Epithelial cell of esophagus (primary cell): ENCODE data around the gene COL18A1.
"Not testable (repeated sequence)": the region's sequence is repeated elsewhere in the genome, so short reads cannot be mapped to it uniquely, and the experiment has no call there.

Experiments
- DNase-seq: peaks from one replicate; pipeline ENCODE4 v3.0.0; 2010; ENCODE audit warnings: low read depth
- H3K4me3 ChIP-seq: 2 replicates; pipeline ENCODE4 v1.5.1; 2011; ENCODE audit warnings: mild to moderate bottlenecking, low read length, control low read depth
- CTCF ChIP-seq: IDR thresholded peaks from 2 replicates; pipeline ENCODE4 v1.5.1; 2011; ENCODE audit warnings: low read depth, mild to moderate bottlenecking, low read length, control low read depth, inconsistent platforms; ENCODE audit not compliant: insufficient read depth; ENCODE audit errors: missing control alignments

COL18A1 gene

GRCh38 chr21:45496968-45497845, 92.2 kb downstream of the COL18A1 start:
- H3K4me3 ChIP-seq, result no peak overlapping the region
- no peak for TF ChIP-seq CTCF
- DNase-seq, result no peak

- no peak for DNase-seq
- no peak for TF ChIP-seq CTCF
- H3K4me3 ChIP-seq, result no peak overlapping the region
Observed at GRCh38 chr21:45497846-45498645, 93.1 kb downstream of the COL18A1 start.

- H3K4me3 ChIP-seq, result no peak overlapping the region
- no peak for DNase-seq
- no peak for TF ChIP-seq CTCF
Observed at GRCh38 chr21:45498646-45499000, 93.7 kb downstream of the COL18A1 start.

GRCh38 chr21:45499201-45499750, 94.3 kb downstream of the COL18A1 start:
- no peak for TF ChIP-seq CTCF
- DNase-seq, result no peak
- H3K4me3 ChIP-seq, result no peak overlapping the region

- DNase-seq, result no peak
- TF ChIP-seq CTCF, result no peak
- H3K4me3 ChIP-seq, result no peak overlapping the region
Observed at GRCh38 chr21:45499970-45500577, 95.1 kb downstream of the COL18A1 start.

- not testable (repeated sequence) for H3K4me3 ChIP-seq, DNase-seq
Observed at GRCh38 chr21:45501081-45502005, 96.4 kb downstream of the COL18A1 start.
